GM13977 (cell line): ENCODE data around the gene CEP85.

Experiments used
- DNase-seq: peaks from one replicate; pipeline ENCODE4 v3.0.0; 2012; ENCODE audit warnings: low spot score
- in situ Hi-C: fragments of 300-500 bp; cut with MboI; formaldehyde crosslinking; loops from one replicate; pipeline ENCODE4 v1.12.0; 2022; ENCODE audit warnings: low sequenced_read_pairs, low pct_unique_long_range_greater_than_20kb, mixed read lengths, inconsistent platforms; ENCODE audit not compliant: unreplicated experiment
- TF ChIP-seq, protein P1 (sequence below): IDR thresholded peaks from 2 replicates; pipeline ENCODE4 v1.5.1; 2012; ENCODE audit warnings: mild to moderate bottlenecking, control low read depth; ENCODE audit not compliant: insufficient read depth; ENCODE audit errors: extremely low read depth, missing control alignments

Gene CEP85

DNA sequence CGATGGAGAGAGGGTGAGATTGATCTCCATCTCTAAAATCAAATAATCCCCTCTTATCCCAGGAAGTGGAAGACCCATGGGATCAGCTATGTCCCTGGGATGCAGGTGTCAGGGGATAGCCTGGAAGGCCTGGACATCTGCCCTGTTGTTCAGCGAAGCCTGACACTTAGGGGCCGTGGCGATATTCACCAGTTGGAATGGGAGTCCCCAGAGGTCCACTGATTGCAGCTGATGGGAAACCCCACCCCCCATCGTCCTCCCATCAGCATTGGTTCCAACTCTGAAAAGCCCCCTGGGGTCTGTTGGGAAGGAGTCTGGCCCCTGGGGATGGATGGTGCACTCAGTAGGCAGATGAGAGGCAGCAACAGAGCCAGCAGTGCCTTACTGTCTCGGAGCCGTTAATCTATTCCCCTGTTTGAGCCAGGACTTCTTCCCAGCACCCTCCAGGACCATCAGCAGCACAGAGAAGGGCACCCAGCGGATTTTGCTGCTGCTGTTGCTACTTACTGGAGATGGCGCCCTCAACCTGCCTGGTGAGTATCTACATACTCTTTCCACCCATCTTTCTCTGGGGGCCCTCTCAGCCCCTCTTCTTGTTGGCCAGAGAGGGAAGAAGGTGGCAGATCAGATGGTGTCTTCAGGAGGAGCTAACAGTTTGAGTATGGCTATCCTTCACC, 30.2 kb upstream of the CEP85 start:
- no peak for DNase-seq
- TF ChIP-seq, protein P1, sequence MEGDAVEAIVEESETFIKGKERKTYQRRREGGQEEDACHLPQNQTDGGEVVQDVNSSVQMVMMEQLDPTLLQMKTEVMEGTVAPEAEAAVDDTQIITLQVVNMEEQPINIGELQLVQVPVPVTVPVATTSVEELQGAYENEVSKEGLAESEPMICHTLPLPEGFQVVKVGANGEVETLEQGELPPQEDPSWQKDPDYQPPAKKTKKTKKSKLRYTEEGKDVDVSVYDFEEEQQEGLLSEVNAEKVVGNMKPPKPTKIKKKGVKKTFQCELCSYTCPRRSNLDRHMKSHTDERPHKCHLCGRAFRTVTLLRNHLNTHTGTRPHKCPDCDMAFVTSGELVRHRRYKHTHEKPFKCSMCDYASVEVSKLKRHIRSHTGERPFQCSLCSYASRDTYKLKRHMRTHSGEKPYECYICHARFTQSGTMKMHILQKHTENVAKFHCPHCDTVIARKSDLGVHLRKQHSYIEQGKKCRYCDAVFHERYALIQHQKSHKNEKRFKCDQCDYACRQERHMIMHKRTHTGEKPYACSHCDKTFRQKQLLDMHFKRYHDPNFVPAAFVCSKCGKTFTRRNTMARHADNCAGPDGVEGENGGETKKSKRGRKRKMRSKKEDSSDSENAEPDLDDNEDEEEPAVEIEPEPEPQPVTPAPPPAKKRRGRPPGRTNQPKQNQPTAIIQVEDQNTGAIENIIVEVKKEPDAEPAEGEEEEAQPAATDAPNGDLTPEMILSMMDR, result peak; percentile 4
- in situ Hi-C loops, result no loop called here

DNA sequence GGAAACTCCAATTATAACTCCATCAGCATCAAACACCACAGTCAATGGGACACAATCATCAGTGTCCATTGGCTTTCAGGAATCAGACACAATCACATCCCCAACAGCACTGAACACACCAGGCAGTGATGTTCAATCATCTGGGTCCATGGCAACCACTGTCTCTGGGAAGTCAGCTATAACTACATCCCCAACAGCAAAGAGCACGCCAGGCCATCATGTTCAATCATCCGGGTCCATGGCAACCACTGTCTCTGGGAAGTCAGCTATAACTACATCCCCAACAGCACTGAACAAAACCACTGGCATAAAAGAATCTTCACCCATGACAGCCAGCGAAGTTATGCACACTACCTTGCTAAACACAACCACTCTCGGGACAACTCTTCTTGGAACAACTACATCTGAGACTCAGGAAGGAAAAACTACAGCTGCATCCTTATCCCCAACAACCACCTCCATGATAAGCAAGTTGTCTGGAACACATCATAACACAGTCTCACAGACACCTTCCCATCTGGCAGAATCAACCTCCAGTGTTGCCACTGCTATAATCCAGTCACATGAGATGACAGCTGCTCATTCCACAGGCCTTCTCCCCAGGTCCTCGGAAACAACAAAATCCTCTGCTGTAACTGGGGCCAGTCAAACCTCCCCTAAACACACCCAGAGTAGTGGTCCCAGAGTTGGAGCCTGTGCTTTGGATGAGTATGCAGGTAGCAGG, 23.7 kb upstream of the CEP85 start:
- TF ChIP-seq, protein P1, result no peak
- in situ Hi-C loops, result no loop called here

DNA sequence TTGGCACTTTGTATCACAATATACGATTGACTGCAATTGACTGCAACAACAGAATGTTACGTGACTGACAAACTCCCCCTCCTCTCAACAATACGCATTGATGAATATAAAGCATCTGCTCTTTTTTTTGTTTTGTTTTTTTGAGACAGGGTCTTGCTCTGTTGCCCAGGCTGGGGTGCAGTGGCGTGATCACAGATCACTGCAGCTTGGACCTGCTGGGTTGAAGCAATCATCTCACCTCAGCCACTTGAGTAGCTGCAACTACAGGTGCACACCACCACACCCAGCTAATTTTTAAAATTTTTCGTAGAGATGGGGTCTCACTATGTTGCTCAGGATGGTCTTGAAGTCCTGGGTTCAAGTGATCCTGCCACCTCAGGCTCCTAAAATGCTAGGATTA, 21.3 kb upstream of the CEP85 start:
- TF ChIP-seq, protein P1, result no peak
- in situ Hi-C loops, result no loop called here
- no peak for DNase-seq

More for the DNA sequence above, 23.7 kb upstream of the CEP85 start:
- DNase-seq, result no peak

DNA sequence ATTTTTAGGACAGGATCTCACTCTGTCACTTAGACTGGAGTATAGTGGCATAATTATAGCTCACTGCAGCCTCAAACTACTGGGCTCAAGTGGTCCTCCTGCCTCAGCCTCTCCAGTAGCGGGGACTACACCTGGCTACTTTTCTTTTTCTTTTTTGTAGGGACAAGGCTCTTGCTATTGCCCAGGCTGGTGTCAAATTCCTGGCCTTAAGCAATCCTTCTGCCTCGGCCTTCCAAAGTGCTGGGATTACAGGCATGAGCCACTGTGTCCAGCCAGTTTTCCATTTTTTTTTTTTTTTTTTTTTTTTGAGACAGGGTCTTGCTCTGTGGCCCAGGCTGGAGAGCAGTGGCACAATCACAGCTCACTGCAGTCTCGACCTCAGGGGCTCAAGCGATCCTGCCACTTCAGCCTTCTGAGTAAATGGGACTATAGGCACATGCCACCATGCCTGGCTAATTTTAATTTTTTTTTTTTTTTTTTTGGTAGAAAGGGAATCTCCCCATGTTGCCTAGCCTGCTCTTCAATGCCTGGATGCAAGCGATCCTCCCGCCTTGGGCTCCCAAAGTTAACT, 20.6 kb upstream of the CEP85 start:
- TF ChIP-seq, protein P1, result no peak
- in situ Hi-C loops, result no loop called here
- DNase-seq, result no peak

DNA sequence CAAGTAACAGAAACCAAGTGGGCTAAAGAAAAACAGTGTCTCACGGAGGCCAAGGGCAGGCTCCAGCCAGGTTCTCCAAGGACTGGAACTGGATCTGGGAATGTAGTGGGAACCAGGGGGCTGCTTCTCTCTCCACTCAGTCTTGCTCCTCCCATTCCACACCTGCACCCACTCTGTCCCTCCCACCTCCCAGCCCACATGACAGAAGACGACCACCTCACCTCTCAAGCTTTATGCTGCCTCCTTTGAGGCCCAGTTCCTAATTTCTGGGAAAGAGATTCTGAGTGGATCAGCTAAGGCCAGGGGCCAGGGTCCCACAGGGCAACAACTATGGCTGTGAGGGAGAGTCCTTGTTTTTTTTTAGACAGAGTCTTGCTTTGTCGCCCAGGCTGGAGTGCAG, 18.8 kb upstream of the CEP85 start:
- in situ Hi-C loops, result no loop called here
- DNase-seq, result no peak
- TF ChIP-seq, protein P1, result no peak

DNA sequence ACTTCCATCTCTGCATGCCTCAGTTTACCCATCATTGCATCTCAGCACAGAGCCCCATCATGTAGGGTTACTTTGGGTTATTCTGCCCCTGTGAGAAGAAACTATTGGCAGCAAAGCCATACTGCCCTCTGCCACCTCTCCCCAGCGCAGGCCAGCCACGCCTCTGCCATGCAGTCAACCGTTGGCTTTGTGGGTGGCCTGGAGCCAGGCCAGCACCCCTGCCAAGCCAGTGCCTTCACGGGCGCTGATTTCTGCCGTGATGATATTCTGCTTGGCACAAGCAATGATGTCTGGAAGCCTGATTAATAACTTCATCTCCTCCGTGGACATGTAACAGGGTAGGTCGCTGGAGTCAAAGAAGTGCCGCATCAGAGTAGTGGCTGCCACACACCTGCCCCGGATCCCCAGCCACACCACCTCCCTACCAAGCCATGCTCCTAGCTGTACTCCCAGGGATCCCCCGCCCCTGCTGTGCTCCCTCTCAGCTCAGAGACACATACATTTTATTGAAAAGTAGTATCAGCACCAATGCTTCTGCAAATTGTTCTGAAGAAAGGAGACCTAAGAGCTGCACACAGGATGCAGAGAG, 15.0 kb upstream of the CEP85 start:
- DNase-seq, result no peak
- TF ChIP-seq, protein P1, result no peak
- in situ Hi-C loops, result no loop called here
